HG03342 (cell line): ENCODE data around the gene SAE1.
A peak's percentile ranks its signal among the peaks of the same experiment; 100 is the strongest.

Experiments used
- ATAC-seq: cut with Tn5 transposase; IDR thresholded peaks from one replicate; pipeline ENCODE4 v1.9.1; 2021; ENCODE audit warnings: mild to moderate bottlenecking, moderate library complexity; ENCODE audit not compliant: unreplicated experiment

Gene SAE1

DNA sequence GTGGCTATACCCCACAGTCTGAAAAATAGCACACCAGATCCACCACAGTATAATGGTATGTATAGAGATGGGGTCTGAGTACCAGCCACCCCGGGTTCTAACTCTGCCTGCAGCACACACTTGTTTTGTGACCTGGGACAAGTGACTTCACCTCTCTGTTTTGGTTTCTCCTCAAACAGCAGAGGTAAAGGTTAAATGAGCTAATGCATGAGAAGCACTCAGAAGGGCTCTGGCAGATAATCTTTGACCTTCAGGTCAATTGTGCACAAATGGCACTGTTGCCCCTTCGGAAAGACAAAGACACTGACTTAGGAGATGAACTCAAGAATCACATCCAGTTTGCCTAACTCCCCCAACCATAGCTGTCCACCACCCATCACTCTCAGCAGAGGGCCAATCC is 24.8 kb upstream of the SAE1 start:
- ATAC-seq: no peak

DNA sequence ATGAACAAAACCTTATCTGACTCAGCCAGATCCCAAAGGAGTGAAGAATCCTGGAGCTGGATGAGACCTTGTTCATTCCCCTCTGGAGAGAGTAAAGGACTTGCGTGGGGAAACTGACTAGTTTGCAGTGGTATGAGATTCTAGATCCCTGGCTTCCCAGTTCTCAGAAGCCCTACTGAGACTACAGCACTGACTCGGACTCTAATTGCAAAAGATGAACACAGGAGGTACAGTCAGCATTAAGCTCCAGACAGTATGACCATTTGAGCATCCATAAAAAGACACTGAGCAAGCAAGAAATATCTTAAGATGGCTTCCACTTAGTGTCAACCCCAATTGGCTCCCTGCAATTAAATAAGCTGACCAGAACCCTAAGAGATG is 23.8 kb upstream of the SAE1 start:
- no peak for ATAC-seq

DNA sequence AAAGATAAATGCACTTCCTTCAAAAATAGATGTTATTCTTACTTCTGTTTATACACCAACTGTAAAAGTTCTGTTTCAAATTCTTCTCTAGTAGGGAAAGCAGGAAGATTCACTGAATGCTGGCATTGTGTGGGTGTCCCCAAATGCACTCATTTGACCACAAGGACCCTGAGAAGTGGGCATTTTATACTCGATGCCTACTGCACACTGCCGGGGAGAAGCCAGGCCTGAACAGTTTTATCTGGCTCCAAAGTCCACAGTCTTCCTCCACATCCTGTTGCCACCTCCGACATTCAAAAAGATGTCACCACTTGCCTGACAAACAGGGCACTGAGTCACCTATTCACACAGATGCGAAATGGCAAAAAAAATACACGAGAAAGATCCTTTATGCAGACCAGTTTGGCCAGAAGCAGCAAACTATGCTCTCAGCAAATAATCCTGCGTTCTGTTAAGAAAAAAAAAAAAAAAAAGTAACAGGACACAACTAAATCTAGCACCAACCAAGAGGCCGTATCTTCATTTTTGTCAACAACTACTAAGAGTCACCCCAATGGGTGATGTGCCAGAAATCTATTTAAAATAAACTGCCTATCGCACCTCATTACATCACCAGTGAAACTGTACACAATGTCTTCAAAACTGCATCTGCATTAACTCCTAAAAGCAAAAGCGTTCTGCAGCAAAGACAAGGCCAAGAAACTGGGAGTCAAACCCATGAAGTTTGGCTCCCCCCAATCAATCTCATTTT is 23.3 kb upstream of the SAE1 start:
- ATAC-seq: no peak

DNA sequence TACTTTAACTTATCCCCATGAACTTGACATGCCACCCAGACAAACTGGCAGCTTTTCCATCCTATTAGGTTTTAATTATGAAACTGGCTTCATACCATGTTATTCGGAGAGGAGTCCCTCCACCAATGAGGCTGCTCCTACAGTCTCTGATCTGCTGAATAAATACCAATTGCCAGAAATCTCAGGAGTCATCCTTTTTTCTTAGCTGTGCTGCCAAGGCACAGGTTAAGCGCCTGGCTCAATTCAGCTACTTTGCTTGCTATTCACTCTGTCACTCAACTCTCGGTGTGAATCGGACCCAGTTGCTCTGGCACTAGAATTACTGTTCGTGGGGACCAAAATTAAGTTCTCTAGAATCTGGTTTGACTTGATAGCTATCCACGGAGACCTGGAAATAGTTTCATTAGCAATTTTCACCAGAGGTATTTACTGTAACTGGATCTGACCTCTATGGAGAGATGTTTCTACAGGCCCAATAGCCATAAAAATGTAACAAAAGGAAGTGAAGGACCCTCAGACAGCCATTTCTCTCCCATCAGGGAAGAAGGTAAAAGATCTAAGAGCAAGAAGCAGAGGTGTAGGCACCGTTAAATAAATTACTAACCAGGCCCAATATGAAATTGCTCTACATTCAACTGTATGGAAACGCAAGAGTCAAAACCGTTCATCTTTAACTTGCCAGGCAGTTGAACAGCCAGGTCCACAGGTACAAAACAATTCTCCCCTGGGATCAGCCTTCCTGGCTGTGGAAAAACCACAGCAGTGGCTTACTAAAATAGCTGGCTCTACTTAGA is 22.5 kb upstream of the SAE1 start:
- ATAC-seq: no peak

DNA sequence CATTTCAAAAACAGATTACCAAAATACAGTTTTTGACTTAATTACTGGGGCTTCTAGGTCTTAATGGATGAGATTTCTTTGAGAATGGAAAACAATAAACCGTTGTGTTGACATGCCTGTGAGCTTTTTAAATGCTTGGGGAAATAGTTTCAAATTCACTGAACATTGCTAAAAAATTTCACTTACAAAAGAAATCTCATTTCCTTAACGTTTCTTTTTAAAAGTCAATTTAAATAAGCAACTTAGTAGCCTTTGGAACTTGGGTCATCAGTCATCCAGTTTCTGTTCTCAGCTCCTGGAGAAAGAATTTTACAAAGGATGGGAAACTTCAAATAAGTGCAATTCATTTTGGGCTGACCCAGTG is 21.5 kb upstream of the SAE1 start:
- ATAC-seq: no peak

DNA sequence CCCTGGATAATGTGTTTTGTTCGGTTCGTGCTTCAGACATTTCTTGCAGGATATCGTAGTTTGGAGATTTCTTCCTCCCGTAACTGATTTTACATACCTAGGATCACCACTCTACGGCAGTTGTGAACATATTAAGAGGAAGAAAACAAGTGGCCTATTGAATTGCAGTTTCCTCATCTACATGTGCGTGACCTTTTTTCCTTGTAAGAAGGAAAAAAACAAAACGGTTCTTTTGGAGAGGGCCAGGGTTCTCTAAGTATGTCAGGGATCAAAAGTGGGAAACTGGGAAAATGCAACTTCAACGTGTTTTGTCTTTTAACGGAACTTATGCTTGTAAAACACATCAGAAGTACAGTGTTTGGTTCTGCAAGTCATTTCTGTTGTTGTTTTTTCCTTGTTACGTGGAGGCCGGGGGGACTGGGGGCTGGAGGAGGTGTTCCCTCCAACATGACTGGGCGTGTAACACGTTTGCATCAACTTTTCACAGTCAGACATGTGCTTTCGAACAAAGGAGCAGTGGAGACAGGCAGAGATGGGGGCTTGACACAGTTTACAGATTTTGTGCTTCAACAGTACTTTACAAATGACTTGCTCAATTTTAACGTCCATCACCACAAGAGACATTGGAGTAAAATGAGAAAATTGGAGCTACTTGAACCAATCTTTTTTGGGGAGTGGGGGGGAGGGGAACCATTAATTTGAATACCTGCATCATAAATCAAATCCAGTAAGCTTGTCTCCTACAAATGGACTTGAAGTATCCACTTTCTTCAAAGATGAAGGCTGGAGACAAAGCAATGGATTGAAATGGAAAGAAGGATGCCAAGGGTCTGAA is 20.9 kb upstream of the SAE1 start:
- ATAC-seq: no peak

DNA sequence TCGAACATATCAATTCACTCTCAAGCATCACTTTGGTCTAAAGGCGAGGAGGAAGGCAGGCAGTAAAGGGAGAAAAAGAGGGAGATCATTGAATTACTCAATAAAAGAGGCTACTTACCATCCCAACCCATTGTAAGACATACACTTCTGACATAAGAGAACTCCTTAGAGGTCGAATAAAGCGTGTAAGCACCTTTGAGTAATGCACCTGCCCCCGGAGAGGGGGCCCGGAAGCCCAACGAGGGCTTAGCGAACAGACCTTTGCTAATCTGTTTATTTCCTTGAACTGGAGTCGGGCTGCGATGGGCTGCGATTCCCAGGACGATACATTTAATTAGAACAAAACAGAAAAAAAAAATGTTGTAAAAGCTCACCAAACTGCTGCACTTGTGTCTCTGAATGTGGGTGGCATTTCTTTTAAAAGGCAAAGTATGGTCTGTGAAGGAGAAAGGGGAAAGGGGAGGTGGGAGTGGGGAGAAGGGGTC is 20.1 kb upstream of the SAE1 start:
- no peak for ATAC-seq

DNA sequence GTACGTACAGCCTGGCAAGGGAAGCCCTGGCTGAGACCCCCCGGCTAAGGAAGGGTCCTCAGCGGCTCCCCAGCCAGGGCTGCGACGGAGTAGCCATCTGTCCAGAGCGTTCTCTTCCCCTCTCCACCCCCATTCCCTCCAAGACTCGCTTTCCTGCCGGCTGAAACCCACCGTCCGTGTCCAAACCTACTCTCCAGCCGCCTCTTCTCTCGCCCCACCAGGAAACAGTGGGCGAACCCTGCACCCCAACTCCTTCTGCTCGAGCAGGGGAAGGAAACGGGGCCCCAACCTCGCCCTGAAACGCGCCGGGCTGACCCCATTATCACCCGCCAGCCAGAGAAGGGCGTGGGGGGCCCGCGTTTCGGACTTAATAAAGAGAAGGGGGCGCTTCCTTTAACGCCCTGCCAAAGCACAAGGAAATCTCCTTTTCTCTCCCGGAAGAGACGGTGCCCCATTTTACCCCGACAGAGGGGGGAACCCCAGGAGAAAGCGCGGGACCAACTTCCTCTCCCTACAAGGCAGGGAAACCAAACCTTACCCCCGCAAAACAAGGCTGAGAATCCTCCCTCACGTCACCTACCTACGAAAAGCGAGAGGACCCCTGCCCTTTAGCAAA is 19.5 kb upstream of the SAE1 start:
- no peak for ATAC-seq

DNA sequence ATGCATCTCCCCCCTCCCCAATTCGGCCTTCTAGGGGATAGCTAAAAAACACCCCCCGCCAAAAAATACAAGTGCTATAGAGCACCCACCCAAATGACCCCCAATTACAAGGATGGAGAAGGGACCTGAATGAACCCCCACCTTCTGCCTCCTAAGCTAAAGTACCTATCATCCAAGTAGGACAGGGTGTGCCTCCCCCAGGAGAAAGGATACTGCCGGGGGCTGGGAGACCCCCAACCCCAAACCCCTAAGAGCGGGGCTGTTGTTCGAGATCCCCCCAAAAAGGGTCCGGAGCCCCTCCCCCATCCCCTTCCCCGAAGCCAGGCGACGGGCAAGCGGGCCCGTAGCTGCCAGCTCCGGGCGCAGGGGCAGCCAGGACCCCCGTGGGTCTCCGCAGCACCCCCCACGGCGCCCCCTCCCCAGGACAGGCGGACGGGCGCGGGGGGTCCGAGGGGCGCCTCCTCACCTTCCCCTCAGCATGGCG is 18.9 kb upstream of the SAE1 start:
- no peak for ATAC-seq

DNA sequence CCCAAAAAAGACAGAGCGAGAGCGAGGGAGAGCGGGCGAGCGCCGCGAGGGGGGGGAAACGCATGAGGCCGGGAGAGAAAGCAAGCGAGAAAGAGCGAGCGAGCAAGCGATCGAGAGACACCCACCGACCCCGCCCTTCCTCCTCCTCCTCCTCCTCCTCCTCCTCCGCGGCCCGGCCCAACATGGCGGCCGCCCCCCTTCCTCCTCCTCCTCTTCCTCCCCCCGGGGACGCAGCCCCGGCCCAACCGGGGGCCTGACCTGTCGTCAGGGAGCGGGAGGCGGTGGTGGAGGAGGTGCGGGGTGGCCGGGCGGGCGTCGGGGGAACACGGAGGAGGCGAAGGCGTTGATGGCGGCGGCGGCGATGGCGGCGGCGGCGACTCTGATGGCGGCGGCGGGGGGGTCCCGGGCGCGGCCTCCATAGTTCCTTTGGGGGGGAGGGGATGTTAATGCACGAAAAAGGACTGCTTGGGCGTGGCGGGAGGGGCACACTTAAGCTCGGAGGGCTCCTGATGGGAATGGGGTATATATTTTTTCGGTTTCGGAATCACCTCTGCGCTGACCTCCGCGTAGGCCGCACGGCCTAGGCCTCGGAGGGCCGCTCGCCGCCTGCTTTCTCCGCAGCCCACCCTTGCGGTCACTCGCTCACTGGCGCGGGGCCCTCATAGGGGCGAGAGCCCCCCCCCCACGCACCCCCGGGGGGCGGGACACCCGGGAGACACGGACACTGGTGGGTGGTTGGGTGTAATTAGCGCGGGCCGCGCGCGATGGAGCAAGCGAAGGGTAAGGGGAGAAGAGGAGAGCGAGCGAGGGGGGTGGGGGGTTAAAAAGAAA is 18.3 kb upstream of the SAE1 start:
- ATAC-seq: peak; percentile 9

DNA sequence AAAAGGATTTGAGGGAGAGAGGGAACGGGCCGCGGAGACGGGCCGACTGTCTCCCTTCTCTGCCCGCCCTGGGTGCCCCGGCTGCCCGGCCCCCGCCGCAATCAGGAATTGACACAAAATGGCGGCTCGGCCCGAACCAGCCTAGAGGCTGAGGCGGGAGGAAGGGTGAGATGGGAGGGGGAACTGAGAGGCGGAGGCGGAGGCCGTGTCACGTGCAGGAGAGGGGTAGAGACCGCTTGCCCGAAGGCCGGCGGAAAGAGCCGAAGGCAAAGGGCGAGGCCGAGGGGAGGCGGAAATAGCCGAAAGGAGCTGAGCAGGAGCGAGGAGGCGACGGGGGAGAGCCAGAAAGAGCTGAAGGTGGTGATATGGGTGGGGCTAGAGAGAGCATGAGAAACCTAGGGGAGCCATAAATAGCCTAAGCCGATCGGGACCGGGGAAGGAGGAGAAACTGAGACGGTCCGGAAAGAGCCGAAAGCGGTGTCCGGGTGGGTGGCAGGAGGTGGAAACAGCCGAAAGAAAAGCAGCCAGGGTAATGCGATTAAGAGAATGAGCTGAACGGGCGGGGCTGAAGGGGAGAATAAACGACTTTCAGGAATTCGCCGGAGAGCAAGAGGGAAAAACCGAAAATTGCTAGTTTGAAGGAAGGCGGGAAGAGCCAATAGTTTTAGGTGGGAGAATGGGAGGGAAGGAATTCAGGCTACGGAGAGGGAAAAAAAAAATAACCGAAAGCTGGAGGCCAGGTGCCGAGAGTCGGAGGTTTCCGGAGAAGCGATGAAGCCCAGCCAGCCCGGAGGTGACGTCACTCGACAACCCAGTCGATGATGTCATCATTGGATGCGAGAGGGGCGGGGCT is 17.4 kb upstream of the SAE1 start, which contains the start of gene ZC3H4:
ZC3H4 (minus strand) TSS at position 780 of the 853 bp plus-strand sequence. CDS start 1,192 bp downstream, outside the sequence.
- ATAC-seq: peak; percentile 82

DNA sequence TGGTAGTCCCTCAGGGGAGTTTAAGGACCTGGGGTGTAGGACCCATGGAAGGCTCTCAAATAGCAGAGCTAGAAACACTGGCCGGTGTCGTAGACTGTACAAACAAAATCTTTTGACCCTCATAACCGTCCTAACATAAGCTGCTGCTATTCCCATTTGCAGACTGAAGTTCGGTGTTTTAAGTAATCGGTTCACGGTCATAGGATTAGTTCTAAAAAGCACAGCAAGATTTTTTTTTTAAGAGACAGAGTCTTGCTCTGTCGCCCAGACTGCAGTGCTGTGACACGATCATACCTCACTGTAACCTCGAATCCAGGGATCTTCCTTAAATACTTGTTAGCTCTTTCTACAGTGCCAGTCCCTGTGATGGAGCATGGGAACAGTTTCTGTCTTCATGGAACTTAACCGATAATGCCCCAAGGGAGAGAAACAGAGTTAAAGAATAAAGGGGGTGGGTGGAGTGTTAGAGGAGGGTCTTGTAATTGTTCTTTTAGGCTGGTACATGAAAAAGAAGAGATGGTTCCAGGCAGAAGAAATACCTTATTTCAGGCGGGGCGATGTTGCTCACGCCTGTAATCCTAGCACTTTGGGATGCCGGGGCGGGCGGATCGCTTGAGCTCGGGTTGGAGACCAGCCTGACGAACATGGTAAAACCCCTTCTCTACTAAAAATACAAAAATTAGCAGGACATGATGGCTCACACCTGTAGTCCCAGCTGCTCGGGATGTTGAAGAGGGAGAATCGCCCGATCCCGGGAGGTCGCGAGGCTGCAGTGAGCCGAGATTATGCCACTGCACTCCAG is 16.6 kb upstream of the SAE1 start:
- ATAC-seq: no peak

DNA sequence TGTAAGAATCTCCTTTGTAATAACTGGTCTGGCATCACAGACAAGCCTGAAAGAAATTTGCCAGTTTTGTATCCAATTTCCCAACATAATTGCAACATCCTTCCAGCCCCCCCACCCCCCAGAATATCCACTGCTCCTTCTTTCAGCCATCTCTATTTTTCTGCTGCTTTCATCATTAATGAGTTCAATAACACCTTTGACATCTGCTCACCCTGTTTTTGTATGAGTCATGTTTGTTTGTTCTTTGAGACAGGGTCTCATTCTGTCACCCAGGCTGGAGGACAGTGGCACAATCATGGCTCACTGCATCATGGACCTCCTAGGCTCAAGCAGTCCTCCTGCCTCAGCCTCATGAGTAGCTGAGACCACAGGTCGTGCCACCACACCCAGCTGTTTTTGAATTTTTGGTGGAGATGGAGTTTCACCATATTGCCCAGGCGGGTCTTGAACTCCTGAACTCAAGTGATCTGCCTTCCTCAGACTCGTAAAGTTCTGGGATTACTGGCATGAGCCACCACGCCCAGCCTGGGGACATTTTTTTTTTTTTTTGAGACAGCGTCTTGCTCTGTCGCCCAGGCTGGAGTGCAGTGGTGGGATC is 10.1 kb upstream of the SAE1 start:
- no peak for ATAC-seq

DNA sequence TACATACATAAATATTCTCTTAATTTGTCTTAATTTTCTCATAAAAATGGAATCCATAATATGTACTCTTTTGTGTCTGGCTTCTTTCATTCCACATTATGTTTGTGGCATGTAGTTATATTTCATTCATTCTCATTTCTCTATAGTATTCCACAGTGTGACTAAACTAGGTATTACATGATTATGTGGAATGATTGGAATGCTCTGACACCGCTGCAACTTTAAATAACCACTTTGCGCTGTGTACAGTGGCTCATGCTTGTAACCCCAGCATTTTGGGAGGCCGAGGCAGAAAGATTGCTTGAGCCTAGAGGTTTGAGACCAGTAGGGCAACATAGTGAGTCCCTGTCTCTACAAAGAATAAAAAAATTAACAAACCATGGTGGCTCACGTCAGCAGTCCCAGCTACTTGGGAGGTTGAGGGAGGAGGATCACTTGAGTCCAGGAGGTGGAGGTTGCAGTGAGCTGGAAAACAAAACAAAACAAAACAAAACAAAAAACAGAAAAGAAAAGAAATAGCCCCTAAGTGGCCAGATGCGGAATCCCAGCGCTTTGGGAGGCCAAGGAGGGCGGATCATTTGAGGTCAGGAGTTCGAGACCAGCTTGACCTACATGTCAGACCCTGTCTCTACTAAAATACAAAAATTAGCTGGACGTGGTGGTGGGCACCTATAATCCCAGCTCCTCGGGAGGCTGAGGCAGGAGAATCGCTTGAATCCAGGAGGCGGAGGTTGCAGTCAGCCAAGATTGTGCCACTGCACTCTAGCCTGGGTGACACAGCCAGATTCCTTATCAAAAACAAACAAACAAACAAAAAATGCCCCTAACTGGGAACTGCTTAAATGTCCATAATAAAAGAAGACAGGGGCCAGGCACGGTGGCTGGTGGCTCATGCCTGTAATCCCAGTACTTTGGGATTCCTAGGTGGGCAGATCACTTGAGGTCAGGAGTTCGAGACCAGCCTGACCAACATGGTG is 8.0 kb upstream of the SAE1 start:
- ATAC-seq: no peak

DNA sequence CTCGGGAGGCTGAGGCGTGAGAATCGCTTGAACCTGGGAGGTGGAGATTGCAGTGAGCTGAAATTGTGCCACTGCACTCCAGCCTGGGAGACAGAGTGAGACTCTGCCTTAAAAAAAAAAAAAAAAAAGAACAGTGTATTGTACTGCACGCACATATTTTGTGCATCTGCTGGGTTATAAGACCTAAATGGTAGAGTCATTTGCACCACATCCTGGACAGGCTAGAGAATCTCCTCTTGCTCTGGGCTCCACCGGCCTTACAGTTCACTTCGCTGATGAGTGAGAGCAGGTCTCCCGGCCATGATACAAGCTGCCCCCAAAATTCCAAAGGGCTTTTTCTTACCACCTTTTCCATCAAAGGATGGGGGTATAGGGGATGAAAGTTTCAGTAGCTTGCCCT is 7.2 kb upstream of the SAE1 start:
- ATAC-seq: no peak

DNA sequence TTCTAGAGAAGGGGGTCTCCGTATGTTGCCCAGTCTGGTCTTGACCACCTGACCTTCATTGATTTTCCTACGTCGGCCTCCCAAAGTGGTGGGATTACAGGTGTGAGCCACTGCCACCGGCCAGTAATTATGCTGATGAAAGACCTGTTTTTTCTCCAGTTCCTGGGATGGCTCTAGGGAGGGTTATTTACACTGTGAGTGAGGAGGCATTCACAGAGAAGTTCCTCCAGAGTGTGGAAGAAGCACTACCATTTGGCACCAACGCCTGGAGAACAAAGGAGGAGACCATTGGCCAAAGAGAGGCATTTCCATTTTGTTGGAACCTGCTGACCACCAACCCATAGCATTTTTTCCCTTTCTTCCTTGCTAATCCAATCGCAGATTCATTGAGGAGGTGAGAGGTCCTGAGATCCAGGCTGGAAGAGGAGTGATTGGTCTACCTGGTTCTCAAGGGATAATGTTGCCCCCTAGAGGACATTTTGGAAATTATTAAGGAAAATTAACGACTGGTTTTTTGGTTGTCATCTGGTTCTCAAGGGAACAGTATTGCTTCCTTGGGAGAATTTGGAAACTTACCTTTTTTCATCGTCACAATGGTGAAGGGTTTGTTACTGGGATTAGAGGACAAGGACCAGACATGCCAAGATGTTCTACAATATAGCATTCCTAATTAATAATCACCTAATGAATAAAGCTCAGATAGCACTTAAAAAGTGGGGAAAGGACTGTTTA is 5.5 kb upstream of the SAE1 start:
- no peak for ATAC-seq
